Measurements from ENCODE around the gene MYH2.

DNA sequence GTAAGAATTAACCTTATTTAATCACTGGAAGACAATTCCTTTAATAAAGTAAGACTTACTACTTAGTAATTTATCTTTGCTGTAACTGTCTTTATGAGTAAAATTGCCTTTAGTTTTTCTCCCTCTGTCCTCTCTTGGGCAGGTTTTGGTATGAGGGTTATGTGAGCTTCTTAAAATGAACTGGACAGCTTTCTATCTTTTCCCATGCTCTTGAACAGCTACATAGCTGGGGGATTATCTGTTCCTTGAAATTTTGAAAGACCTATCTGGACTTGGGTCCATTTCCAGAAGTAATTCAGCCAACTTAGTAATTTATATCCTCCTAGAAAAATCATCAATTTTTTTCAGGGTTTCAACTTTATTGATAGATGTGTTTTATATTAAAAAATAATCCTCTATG is 27.5 kb downstream of the MYH2 start:
- TF ChIP-seq, protein P1, sequence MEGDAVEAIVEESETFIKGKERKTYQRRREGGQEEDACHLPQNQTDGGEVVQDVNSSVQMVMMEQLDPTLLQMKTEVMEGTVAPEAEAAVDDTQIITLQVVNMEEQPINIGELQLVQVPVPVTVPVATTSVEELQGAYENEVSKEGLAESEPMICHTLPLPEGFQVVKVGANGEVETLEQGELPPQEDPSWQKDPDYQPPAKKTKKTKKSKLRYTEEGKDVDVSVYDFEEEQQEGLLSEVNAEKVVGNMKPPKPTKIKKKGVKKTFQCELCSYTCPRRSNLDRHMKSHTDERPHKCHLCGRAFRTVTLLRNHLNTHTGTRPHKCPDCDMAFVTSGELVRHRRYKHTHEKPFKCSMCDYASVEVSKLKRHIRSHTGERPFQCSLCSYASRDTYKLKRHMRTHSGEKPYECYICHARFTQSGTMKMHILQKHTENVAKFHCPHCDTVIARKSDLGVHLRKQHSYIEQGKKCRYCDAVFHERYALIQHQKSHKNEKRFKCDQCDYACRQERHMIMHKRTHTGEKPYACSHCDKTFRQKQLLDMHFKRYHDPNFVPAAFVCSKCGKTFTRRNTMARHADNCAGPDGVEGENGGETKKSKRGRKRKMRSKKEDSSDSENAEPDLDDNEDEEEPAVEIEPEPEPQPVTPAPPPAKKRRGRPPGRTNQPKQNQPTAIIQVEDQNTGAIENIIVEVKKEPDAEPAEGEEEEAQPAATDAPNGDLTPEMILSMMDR (IDR thresholded peaks at IDR 0.05): no peak
- no peak for TF ChIP-seq ZFX (IDR thresholded peaks at IDR 0.05; ENCODE audit: borderline replicate concordance)

All from 22Rv1 (cell line).